GM18861 (cell line): ENCODE measurements around the gene CD177.
"Not testable (repeated sequence)": the region's sequence is repeated elsewhere in the genome, so short reads cannot be mapped to it uniquely, and the experiment has no call there.

Source experiments
- ATAC-seq: cut with Tn5 transposase; IDR thresholded peaks from one replicate; pipeline ENCODE4 v1.9.1; 2021; ENCODE audit not compliant: unreplicated experiment

The CD177 gene, protein sequence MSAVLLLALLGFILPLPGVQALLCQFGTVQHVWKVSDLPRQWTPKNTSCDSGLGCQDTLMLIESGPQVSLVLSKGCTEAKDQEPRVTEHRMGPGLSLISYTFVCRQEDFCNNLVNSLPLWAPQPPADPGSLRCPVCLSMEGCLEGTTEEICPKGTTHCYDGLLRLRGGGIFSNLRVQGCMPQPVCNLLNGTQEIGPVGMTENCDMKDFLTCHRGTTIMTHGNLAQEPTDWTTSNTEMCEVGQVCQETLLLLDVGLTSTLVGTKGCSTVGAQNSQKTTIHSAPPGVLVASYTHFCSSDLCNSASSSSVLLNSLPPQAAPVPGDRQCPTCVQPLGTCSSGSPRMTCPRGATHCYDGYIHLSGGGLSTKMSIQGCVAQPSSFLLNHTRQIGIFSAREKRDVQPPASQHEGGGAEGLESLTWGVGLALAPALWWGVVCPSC

DNA sequence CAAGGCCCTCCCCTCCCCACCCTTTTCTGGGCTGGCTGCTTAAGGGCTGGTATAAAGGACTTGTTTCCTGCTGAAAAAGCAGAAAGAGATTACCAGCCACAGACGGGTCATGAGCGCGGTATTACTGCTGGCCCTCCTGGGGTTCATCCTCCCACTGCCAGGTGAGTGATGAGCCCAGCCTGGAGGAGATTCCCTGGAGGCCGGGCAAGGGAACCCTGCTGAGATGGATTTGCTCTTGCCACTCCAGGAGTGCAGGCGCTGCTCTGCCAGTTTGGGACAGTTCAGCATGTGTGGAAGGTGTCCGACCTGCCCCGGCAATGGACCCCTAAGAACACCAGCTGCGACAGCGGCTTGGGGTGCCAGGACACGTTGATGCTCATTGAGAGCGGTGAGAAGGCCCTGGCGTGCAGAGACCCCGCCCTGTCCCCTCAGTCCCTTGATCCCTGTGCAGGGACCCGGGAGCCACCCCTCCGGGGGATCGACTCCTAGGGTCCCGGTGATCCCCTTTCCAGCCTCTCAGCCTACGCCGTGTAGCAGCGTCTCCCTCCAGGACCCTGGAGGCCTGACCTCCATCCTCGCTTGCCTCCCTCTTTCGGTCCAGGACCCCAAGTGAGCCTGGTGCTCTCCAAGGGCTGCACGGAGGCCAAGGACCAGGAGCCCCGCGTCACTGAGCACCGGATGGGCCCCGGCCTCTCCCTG lies at the start of gene CD177:
CD177 (plus strand) TSS at position 81 of the 699 bp plus-strand sequence; CDS start at position 110, 29 bp downstream.
- ATAC-seq, result no peak

DNA sequence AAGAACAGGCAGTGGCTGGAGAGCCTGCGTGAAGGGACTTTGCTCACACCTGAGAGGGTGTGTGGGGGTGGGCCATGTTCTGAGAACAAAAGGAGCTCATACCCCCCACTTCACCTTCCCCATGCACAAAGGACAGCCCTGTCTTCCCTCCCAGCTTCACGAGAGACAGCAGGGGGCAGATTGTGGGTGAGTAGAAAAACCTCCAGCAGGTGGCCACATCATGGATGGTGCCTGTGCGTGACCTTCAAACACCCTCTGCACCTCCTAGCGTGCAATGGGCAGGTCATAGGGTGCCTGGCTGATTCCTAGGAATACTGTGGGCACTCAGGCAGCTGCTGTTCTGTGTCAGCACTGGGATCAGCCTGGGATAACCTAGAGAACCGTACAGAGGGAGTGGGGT lies 47.8 kb upstream of the CD177 start:
- ATAC-seq, result no peak

DNA sequence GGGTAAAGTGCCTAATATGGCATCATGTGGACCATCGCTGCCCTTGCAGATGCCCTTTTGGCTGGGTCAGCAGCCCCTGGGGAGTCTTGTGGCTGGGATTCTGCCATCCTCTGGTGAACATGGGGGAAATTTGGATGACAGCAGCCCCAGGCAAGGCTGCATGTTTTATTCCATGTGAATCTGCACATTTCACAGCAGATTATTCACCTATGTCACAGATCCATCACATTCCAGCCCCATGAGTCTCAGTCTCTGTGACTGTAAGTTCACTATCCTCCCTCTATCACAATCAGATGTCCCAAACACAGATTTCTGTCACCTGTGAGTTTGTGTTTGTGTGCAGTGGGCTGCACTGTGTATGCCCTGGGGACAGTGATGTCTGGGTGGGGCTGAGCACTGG lies 47.4 kb upstream of the CD177 start:
- no peak for ATAC-seq

DNA sequence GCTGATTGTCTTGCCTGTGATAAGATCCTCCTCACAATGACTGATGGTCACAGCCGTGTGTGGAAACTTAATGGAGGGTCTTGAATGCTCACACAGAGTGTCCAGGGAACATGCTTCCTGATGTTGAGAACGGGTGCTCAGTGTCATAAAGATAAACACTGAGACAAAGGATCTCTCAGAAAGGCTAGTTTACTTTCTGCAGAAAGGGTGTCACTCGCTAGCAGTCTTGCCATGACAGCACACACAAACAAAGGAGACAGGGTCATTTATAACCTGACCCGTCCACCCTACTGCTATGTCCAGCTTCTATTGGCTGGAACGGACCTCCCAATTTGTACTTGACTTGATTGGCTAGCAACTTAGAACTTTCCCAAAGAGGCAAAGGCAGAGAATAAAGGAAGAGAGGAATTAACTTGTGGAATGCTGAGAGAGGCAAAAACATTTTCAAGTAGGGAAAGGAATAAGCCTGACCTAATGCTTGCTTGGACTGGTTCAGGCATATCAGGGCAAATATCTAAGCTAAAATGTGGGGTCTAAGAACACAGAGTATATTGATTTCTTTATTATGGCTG lies 45.2 kb upstream of the CD177 start:
- ATAC-seq, result no peak

DNA sequence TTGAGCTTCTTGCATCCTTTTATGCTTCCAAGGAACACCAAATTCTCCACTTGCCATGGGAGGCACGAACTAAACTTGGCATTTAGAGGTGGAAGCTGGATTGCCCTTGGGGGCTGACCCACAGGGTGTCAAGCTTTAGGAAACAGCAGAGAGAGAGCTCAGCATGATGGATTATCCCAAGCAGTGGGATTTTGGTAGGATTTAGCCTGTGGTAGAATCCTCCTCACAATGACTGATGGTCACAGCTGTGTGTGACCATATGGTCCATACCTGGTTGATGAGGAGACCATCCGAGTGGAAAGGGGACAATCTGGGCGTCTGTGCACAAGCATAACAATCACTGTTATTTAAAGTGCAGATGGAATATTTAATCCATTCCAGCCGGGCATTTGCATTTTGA lies 44.0 kb upstream of the CD177 start:
- ATAC-seq, result no peak

DNA sequence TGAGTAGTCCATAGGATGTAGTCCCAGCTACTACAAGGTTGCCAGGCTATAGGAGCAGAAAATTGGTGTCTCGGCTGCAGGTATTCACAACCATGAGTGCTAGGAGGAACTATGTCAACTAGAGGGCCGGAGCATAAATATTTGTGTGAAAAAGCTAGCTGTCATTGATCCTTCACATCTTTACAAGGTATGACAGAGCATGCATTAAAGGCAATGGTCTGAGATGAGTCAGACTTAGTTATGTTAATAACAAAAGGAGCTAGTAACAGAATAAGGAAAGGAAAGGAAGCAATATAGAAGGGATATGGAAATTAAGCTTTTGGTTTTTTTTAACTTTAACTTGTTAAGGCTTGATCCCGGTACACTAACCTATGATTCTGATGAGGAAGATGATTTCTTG lies 43.3 kb upstream of the CD177 start:
- ATAC-seq, result no peak

DNA sequence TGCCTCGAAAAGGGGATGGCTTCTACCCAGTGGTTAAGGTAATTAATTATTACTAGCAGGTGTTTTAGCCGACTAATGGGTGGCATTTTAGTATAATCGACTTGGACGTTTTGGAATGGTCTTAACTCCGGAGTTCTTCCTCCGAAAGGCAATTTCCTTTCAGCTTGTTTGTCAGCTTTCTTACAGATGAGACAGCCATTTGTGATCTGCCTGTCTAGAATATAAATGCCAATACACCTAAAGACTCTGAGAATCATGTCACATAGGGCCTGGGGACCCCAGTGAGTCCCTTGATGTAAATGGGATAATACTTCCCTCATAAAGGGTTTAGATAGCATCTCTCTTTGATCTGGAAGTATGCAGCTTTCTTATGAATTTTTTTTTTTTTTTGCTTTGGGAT lies 42.2 kb upstream of the CD177 start:
- no peak for ATAC-seq

DNA sequence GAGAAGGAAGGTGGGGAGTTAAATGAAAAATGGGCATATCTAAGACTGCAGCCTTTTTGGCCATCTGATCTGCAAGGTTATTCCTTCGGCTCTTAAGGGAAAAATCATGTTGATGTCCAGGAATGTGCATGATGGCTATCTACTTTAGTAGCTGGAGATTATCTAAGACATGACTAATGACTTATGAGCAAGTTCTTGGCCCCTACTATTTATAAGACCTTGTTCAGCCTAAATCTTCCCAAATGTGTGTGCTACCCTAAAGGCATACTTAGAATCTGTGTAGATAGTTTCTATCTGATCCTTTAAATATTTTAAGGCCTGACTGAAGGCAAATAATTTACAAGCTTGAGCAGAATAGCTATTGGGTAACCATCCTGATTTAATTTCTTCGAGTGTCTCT lies 41.8 kb upstream of the CD177 start:
- no peak for ATAC-seq

DNA sequence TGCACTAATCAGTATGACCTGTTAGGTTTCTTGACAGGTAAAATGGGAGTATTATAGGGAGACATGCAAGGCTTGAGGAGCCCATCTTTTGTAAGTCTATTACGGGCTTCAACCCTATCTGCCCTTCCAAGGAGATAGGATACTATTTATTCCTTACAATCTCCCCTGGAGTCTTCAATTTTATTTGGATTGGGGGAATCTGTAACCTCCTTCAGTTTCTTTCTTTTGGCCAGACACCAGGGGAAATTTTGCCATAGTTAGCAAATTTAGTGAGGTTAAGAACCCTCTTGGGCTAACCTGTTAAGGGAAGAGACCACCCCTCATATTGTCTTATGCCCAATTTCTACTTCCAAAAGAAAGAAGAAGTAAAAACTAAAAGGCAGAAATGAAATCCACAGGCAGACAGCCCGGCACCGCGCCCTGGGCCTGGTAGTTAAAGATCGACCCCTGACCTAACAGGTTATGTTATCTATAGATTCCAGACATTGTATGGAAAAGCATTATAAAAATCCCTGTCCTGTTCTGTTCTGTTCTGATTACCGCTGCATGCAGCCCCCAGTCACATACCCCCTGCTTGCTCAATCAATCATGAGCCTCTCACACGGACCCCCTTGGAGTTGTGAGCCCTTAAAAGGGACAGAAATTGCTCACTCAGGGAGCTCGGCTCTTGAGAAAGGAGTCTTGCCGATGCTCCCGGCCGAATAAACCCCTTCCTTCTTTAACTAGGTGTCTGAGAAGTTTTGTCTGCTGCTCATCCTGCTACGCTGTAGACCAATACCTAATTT lies 39.6 kb upstream of the CD177 start:
- ATAC-seq, result no peak

DNA sequence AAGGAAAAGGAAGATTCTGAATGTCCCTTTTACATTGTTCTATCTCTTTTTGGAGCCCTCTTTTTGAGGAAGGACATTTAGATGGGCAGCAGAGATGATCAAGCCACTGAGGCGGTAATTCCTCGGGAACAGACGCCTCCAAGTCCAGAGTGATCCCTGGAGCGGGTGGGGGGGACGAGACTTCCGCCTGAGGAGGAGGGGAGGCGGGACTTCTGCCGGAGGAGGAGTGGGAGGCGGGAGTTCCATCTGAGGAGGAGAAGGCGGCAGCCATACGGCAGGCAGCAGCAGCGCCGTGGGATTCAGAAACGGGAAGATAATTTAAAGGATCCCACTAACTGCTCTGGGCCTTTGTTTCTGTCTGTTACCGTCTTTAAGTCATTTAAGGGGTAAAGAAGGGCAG lies 37.6 kb upstream of the CD177 start:
- no peak for ATAC-seq

DNA sequence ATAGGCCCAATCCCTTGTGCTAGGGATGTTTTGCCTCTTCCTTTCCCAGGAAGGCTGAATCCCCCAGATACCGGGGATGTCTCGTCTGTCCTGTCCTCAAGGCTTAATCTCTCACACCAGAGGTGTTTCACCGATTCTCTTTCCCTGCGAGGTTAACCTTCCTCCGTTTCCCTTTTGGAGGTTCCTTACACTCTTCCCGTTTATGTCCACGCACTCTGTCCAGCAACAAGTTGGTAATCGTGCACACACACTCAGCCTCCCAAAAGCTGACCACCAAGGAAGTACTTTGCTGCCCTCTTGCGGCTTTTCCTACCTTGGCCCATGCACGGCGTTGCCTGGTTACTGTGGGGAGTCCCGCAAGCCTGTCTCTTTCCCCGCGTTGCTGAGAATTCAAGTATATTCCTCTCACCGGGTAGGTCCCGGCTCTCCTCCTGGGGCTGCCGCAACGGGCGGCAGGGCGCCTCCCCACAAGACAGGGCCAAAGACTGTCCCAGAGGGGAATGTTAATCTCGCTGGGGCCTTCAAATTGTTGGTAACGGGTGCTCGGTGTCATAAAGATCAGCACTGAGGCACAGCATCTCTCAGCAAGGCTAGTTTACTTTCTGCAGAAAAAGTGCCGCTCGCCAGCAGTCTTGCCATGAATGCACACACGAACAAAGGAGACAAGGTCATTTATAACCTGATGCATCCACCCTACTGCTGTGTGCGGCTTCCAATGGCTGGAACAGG lies 36.7 kb upstream of the CD177 start:
- no peak for ATAC-seq

DNA sequence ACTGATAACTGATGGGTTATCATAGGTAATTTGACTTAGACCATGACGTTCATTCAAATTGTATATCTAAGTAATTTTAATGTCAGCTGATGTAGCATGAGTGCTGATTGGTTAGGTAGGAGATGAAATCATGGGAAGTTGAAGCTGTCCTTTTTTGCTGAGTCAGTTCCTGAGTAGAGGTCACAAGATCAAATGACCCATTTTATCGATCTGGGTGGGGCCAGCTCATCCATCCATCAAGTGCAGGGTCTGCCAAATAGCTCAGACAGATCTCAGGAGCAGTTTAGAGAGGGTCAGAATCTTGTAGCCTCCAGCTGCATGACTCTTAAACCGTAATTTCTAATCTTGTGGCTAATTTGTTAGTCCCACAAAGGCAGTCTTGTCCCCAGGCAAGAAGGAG lies 35.3 kb upstream of the CD177 start:
- ATAC-seq, result no peak

DNA sequence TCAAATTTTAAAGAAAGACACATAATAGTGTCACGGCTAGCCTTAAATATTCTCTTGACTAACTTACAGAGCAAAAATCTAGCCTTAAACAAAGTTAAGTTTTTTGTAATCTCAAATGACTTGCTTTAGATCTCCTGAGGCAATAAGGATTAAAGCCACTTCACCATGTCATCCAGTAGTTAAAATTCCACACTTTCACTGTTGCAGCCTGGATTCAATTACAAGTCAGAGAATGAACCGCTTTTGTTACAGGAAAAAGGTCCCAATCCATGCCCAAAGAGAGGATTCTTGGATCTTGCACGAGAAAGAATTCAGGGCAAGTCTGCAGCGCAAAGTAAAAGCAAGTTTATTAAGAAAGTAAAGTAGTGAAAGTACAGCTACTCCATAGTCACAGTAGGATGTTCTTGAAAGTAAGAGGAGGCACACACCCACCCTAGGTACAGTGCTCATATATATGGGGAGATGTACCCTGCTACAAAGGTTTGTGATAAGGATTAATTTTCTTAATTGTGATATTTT lies 34.6 kb upstream of the CD177 start:
- no peak for ATAC-seq

DNA sequence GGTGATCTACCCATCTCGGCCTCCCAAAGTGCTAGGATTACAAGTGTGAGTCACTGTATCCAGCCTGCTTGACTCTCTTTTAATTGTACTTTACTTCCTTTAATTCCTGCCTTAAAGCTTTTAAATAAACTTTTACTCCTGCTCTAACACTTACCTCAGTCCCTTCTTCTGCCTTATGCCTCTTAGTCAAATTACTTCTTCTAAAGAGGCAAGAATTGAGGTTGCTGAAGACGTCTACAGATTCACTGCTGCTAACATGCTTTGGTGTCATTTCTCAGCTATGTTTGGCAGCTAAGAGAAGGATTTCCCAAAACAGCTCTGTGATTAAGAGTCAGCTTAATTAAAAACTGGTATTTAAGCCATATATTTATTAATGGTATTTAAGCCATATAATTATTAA lies 32.9 kb upstream of the CD177 start:
- no peak for ATAC-seq

DNA sequence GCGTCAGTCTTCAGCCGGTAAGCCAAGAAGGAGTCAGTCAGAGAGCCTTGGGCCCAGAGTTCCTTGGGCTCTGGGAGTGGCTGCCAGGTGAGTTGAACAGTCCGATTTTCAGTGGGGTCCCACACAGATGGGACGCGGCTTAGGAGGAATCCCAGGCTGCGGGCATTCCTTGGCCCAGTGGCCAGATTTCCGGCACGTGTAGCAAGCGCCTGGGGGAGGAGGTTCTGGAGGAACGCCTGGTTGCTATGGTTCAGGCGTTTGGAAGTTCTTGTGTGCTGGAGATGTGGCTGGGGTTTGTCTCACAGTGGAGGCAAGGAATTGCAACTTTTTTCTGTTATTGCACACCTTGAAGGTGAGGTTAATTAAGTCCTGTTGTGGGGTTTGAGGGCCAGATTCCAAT lies 26.7 kb upstream of the CD177 start:
- ATAC-seq, result not testable (repeated sequence)

DNA sequence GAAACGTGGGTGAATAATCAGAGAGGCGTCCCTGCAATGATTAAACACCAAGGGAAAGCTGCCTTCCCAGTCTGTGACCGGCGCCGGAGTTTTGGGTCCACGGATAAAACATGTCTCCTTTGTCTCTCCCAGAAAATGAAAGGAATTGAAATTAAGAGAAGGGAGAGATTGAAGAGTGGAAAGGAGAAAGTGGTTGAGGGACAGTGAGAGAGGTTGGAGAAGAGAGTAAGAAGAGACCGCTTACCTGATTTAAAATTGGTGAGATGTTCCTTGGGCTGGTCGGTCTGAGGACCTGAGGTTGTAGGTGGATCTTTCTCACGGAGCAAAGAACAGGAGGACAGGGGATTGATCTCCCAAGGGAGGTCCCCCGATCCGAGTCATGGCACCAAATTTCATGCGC lies 24.9 kb upstream of the CD177 start:
- ATAC-seq, result not testable (repeated sequence)

DNA sequence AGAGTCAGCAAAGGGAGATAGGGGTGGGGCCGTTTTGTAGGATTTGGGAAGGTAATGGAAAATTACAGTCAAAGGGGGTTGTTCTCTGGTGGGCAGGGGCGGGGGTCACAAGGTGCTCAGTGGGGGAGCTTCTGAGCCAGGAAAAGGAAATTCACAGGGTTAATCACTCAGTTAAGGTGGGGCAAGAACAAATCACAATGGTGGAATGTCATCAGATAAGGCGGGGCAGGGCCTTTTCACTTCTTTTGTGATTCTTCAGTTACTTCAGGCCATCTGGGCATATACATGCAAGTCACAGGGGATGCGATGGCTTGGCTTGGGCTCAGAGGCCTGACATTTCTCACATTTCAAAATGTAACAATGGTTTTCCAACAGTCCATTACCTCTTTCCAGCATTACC lies 24.4 kb upstream of the CD177 start:
- ATAC-seq, result not testable (repeated sequence)

DNA sequence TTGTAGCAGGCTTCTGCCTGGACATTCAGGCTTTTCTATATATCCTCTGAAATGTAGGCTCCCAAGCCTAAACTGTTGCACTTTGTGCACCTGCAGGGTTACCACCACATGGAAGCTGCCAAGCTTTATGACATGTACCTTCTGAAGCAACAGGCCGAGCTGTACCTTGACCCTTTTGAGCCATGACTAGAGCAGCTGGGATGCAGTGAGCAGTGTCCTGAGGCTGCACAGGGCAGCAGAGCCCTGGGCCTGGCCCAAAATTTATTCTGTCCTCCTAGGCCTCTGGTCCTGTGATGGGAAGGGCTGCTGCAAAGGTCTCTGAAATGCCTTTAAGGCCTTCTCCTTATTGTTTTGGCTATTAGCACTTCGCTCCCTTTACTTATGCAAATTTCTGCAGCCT lies 23.5 kb upstream of the CD177 start:
- ATAC-seq, result no peak

DNA sequence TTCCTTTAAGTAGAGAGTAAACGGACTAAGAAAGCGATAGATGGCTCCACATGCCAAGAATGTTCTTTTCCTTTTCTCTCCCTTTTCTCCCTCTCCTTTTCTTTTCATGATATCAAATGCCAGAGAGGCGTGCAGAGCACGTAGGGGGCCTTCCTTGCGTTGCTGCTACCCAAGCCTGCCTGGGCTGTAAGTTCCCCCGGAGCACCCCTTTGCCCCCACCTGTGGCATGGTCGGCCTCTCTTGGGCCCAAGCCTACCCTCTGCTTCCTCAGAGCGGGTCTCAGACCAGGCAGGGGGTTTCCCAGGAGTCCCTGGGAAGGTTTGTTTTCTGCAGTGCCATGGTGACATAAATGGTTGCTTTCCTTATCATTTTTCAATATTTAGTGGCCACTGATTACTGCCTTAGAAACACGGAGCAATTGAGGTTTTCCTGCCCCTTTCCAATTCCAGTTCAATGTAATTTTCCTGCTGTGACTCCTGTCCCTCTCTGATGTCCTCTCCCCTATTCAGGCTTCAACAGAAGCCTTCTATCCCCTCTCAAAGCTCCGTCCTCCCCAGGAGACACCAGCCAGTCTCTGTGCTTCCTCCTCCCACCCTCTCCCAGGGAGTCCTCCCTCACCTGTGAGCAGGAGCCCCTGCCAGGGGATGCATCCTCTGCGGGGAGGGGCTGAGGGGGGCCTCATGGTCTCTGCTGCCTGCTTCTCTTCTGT lies 22.6 kb upstream of the CD177 start:
- ATAC-seq, result no peak
